ENCODE measurements around the gene MOB3B.

The MOB3B gene

GRCh38 chr9:27280860-27281259 is 248.8 kb downstream of the MOB3B start:
- no peak for DNase-seq (ENCODE audit: low read depth in 2 of 2)

- no peak for DNase-seq (ENCODE audit: low read depth in 2 of 2)
Observed at GRCh38 chr9:27280249-27280648, 249.4 kb downstream of the MOB3B start.

GRCh38 chr9:27279611-27280010 is 250.0 kb downstream of the MOB3B start:
- no peak for DNase-seq (ENCODE audit: low read depth in 2 of 2)

- no peak for DNase-seq (ENCODE audit: low read depth in 2 of 2)
Observed at GRCh38 chr9:27278374-27278773, 251.2 kb downstream of the MOB3B start.

GRCh38 chr9:27276193-27277030 is 253.2 kb downstream of the MOB3B start:
- DNase-seq (ENCODE audit: low read depth in 2 of 2) = no peak
